Natural killer cell treated with Interleukin-12 subunit alpha and Interleukin-12 subunit beta and Interleukin-15 and Interleukin-18, amount 100 ng/mL, for 72 hours (primary cell): ENCODE results near the gene SGTA. TPM values are rescaled to one million over a fixed set of nuclear protein-coding genes. Genes with fewer than 3 reads are reported as not detected.

Experiments
- ATAC-seq, 2 donors: fragments of 150-1000 bp; cut with Tn5 transposase in 1 of 2; sonication (Bioruptor Pico), chemical (Tn5 transposase) in 1 of 2; 2 replicates each; pipeline ENCODE4 v1.10.0; 2021
- DNase-seq: peaks from one replicate; pipeline ENCODE4 v3.0.0; 2022; ENCODE audit warnings: low spot score
- H3K27ac Mint-ChIP-seq, 2 donors: 1 replicate in 1 of 2; 2 replicates in 1 of 2; pipeline ENCODE4 v1.8.0; 2022; ENCODE audit warnings: mixed read lengths in 2 of 2, mild to moderate bottlenecking in 1 of 2, moderate library complexity in 1 of 2
- H3K27me3 Mint-ChIP-seq, 2 donors: 1 replicate in 1 of 2; 2 replicates in 1 of 2; pipeline ENCODE4 v1.8.0; 2022; ENCODE audit warnings: mixed read lengths in 2 of 2
- H3K36me3 Mint-ChIP-seq: one replicate; pipeline ENCODE4 v1.8.0; 2022; ENCODE audit warnings: mixed read lengths
- H3K4me1 Mint-ChIP-seq, 2 donors: 1 replicate in 1 of 2; 2 replicates in 1 of 2; pipeline ENCODE4 v1.8.0; 2022; ENCODE audit warnings: low read depth in 2 of 2, mixed read lengths in 2 of 2, mild to moderate bottlenecking in 1 of 2
- H3K4me3 Mint-ChIP-seq: one replicate; pipeline ENCODE4 v1.8.0; 2022; ENCODE audit warnings: mixed read lengths
- H3K9me3 Mint-ChIP-seq: 2 replicates; pipeline ENCODE4 v1.8.0; 2022; ENCODE audit warnings: mixed read lengths
- total RNA-seq, 2 donors: library from RNA; stranded (reverse); gene quantifications; one replicate each; pipeline ENCODE4 v1.2.3, GENCODE V29; 2022

The SGTA gene
- total RNA-seq, 2 donors from 2014 or later = 61.1 to 107 TPM

GRCh38 chr19:2779121-2779740 lies 3.8 kb downstream of the SGTA start:
- H3K4me3 Mint-ChIP-seq = no peak overlapping the region
- H3K27me3 Mint-ChIP-seq = no peaks in the 10 kb centered on the region
- no peak overlapping the region for H3K27ac Mint-ChIP-seq
- ATAC-seq (no peak), DNase-seq (no peak)
- H3K9me3 Mint-ChIP-seq = no peaks in the 10 kb centered on the region
- no peaks in the 10 kb centered on the region for H3K36me3 Mint-ChIP-seq
- H3K4me1 Mint-ChIP-seq = peaks cover 37 to 45% of the 10 kb centered on the region in 2 donors

- Mint-ChIP-seq H3K9me3 (no peaks in the 10 kb centered on the region), H3K36me3 (no peaks in the 10 kb centered on the region), H3K27ac (no peak overlapping the region), H3K27me3 (no peaks in the 10 kb centered on the region), H3K4me1 (peaks cover 31 to 42% of the 10 kb centered on the region in 2 donors), H3K4me3 (no peak overlapping the region)
- no peak for DNase-seq
- ATAC-seq = no peak
Observed at GRCh38 chr19:2777952-2778683, 5.0 kb downstream of the SGTA start.

GRCh38 chr19:2775556-2776430 lies 7.3 kb downstream of the SGTA start:
- ATAC-seq (peak; percentile 81 to 83), DNase-seq (peak; percentile 85)
- peak overlapping the region; percentile 87 to 97 for H3K27ac Mint-ChIP-seq

GRCh38 chr19:2774953-2775555 lies 8.0 kb downstream of the SGTA start:
- DNase-seq (no peak), ATAC-seq (no peak)
- Mint-ChIP-seq H3K4me3 (peak overlapping the region; percentile 86), H3K36me3 (no peaks in the 10 kb centered on the region), H3K27me3 (no peaks in the 10 kb centered on the region), H3K27ac (peak overlapping the region; percentile 87 to 97), H3K9me3 (no peaks in the 10 kb centered on the region), H3K4me1 (peaks cover 23 to 32% of the 10 kb centered on the region in 2 donors)

More at GRCh38 chr19:2775556-2776430, 7.3 kb downstream of the SGTA start:
- Mint-ChIP-seq H3K36me3 (no peaks in the 10 kb centered on the region), H3K4me1 (peaks cover 29 to 37% of the 10 kb centered on the region in 2 donors), H3K4me3 (peak overlapping the region; percentile 86), H3K27me3 (no peaks in the 10 kb centered on the region), H3K9me3 (no peaks in the 10 kb centered on the region)

- no peaks in the 10 kb centered on the region for H3K36me3 Mint-ChIP-seq
- H3K27me3 Mint-ChIP-seq = no peaks in the 10 kb centered on the region
- H3K27ac Mint-ChIP-seq = no peak overlapping the region
- no peaks in the 10 kb centered on the region for H3K9me3 Mint-ChIP-seq
- ATAC-seq = no peak
- peaks cover 22 to 31% of the 10 kb centered on the region in 2 donors for H3K4me1 Mint-ChIP-seq
- DNase-seq = no peak
- H3K4me3 Mint-ChIP-seq = no peak overlapping the region
Observed at GRCh38 chr19:2774083-2774679, 8.9 kb downstream of the SGTA start.

GRCh38 chr19:2771786-2772674 lies 11.0 kb downstream of the SGTA start:
- no peaks in the 10 kb centered on the region for H3K9me3 Mint-ChIP-seq
- no peak overlapping the region for H3K4me3 Mint-ChIP-seq
- H3K27me3 Mint-ChIP-seq = no peaks in the 10 kb centered on the region

GRCh38 chr19:2770055-2771013 lies 12.7 kb downstream of the SGTA start:
- H3K27me3 Mint-ChIP-seq = no peaks in the 10 kb centered on the region
- DNase-seq (no peak), ATAC-seq (no peak)
- no peak overlapping the region for H3K4me3 Mint-ChIP-seq
- no peaks in the 10 kb centered on the region for H3K9me3 Mint-ChIP-seq
- no peaks in the 10 kb centered on the region for H3K36me3 Mint-ChIP-seq
- H3K27ac Mint-ChIP-seq = no peak overlapping the region
- H3K4me1 Mint-ChIP-seq = peaks cover 9 to 16% of the 10 kb centered on the region in 2 donors

More at GRCh38 chr19:2771786-2772674, 11.0 kb downstream of the SGTA start:
- Mint-ChIP-seq H3K27ac (no peak overlapping the region), H3K36me3 (no peaks in the 10 kb centered on the region), H3K4me1 (peaks cover 22 to 28% of the 10 kb centered on the region in 2 donors)
- ATAC-seq (no peak), DNase-seq (peak; percentile 35)

GRCh38 chr19:2769218-2769617 lies 13.9 kb downstream of the SGTA start:
- ATAC-seq (no peak), DNase-seq (no peak)
- Mint-ChIP-seq H3K36me3 (no peaks in the 10 kb centered on the region), H3K9me3 (no peaks in the 10 kb centered on the region), H3K4me1 (peaks cover 6 to 9% of the 10 kb centered on the region in 2 donors), H3K27me3 (no peaks in the 10 kb centered on the region), H3K27ac (no peak overlapping the region), H3K4me3 (no peak overlapping the region)

GRCh38 chr19:2768365-2769132 lies 14.5 kb downstream of the SGTA start:
- DNase-seq = peak; percentile 56
- no peak for ATAC-seq
- Mint-ChIP-seq H3K27me3 (no peaks in the 10 kb centered on the region), H3K4me3 (no peak overlapping the region), H3K36me3 (no peaks in the 10 kb centered on the region), H3K4me1 (peaks cover 6 to 7% of the 10 kb centered on the region in 2 donors), H3K9me3 (no peaks in the 10 kb centered on the region), H3K27ac (no peak overlapping the region)

- Mint-ChIP-seq H3K4me3 (no peak overlapping the region), H3K9me3 (no peaks in the 10 kb centered on the region), H3K4me1 (peaks cover 6 to 7% of the 10 kb centered on the region in 2 donors), H3K27ac (no peak overlapping the region), H3K27me3 (no peaks in the 10 kb centered on the region), H3K36me3 (no peaks in the 10 kb centered on the region)
- ATAC-seq (no peak), DNase-seq (peak; percentile 61)
Observed at GRCh38 chr19:2767688-2768087, 15.4 kb downstream of the SGTA start.
